A204.1 (cell line): ENCODE results near the gene EXOSC6.
"Not testable (repeated sequence)": the region's sequence is repeated elsewhere in the genome, so short reads cannot be mapped to it uniquely, and the experiment has no call there.

Experiments used
- FAIRE-seq: peaks from 2 replicates; lab custom pipeline; 2012; peaks lifted over from hg19 to GRCh38; lab: Jason Lieb, UNC

EXOSC6 gene

GRCh38 chr16:70254180-70254964, 2.6 kb upstream of the EXOSC6 start:
- FAIRE-seq = no peak

GRCh38 chr16:70253291-70254106, 1.8 kb upstream of the EXOSC6 start:
- no peak for FAIRE-seq

- no peak for FAIRE-seq
These were observed 732 bp upstream of the EXOSC6 start for GRCh38 chr16:70252355-70252988.

- no peak for FAIRE-seq
These were observed 752 bp downstream of the EXOSC6 start for GRCh38 chr16:70250748-70251628.

- FAIRE-seq = not testable (repeated sequence)
These were observed 2.0 kb downstream of the EXOSC6 start for GRCh38 chr16:70249697-70250096.

- not testable (repeated sequence) for FAIRE-seq
These were observed 13.0 kb downstream of the EXOSC6 start for GRCh38 chr16:70238773-70239172.

DNA sequence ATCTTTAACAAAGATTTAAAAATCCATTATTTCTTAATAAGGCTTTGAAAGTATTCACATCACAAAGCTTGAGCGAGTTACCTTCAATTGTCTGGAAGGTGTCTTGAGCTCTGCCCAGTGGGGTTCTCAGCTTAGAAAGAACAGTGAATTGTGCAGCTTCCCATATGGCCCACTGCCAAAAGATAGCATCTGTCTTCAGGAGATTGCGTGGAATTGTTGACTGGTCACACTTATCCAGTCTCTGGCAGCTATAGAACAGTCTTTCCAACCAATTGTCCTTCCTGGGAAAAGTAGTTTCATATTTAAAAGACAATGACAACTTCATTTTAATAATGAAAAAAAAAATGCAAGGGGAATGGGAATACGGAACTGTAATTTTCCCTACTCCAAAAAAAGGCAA, 19.9 kb downstream of the EXOSC6 start:
- not testable (repeated sequence) for FAIRE-seq

DNA sequence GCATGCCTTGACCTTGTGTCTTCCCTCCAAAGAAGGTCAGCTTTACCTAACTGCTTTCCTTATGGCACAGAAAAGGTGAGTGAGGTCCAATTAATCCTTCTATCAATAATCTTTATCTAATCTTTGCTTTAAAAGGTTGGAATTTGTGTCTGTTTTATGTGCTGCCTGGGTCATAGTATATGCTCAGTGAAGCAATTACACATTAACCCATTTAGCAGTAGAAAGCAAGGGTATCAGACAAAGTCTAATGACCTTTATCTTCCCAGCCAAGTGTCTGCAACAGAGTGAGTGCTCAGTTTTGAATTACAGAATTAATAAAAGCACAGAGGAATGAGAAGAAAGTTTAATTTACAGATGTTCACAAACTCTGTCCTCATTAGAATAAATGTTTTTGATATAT, 25.7 kb downstream of the EXOSC6 start:
- FAIRE-seq = not testable (repeated sequence)

DNA sequence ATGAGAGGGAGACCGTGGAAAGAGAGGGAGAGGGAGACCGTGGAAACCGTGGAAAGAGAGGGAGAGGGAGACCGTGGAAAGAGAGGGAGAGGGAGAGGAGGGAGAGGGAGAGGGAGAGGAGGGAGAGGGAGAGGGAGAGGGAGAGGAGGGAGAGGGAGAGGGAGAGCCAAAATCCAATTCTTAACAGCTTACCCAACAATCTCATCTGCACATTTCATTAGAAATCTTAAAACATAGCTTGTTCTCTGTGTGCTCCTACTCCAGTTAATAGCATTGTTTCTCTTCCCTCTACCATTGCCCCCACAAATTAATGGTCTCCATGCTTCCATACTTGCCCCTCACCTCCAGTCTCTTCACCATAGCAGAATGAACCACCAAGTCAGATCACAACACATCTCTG, 26.3 kb downstream of the EXOSC6 start:
- not testable (repeated sequence) for FAIRE-seq

- FAIRE-seq = not testable (repeated sequence)
These were observed 27.1 kb downstream of the EXOSC6 start for GRCh38 chr16:70224645-70225044.

- FAIRE-seq = not testable (repeated sequence)
These were observed 27.7 kb downstream of the EXOSC6 start for GRCh38 chr16:70223971-70224513.

- not testable (repeated sequence) for FAIRE-seq
These were observed 28.5 kb downstream of the EXOSC6 start for GRCh38 chr16:70223216-70223615.

DNA sequence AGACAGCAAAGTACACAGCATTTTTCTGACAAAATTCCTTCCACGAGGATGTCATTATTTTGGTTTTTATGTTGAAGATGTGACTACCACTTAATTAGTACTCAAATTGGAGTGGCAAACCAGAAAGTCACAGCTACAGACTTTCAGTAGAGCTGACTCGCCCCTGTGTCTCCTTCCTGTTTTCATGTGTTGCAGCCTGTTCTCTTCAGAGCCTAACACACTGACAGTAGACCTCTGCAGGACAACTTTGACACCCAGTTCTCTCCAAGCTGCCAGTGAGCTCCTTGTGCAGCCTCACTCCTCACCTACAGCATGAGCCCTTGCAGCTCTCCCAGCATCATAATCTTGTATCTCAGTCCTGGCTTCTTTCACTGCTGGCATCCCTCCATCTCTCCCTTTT, 29.2 kb downstream of the EXOSC6 start:
- not testable (repeated sequence) for FAIRE-seq

- not testable (repeated sequence) for FAIRE-seq
These were observed 33.2 kb downstream of the EXOSC6 start for GRCh38 chr16:70218586-70218985.

- FAIRE-seq = not testable (repeated sequence)
These were observed 45.4 kb downstream of the EXOSC6 start for GRCh38 chr16:70206382-70206781.

DNA sequence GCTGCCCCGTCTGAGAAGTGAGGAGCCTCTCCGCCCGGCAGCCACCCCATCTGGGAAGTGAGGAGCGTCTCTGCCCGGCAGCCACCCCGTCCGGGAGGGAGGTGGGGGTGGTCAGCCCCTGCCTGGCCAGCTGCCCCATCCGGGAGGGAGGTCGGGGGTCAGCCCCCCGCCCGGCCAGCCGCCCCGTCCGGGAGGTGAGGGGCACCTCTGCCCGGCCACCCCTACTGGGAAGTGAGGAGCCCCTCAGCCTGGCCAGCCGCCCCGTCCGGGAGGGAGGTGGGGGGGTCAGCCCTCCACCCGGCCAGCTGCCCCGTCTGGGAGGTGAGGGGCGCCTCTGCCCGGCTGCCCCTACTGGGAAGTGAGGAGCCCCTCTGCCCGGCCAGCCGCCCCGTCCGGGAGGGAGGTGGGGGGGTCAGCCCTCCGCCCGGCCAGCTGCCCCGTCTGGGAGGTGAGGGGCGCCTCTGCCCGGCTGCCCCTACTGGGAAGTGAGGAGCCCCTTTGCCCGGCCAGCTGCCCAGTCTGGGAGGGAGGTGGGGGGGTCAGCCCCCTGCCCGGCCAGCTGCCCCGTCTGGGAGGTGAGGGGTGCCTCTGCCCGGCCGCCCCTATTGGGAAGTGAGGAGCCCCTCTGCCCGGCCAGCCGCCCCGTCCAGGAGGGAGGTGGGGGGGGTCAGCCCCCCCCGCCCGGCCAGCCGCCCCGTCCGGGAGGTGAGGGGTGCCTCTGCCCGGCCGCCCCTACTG, 46.9 kb downstream of the EXOSC6 start:
- not testable (repeated sequence) for FAIRE-seq

- not testable (repeated sequence) for FAIRE-seq
These were observed 47.7 kb downstream of the EXOSC6 start for GRCh38 chr16:70204010-70204409.

DNA sequence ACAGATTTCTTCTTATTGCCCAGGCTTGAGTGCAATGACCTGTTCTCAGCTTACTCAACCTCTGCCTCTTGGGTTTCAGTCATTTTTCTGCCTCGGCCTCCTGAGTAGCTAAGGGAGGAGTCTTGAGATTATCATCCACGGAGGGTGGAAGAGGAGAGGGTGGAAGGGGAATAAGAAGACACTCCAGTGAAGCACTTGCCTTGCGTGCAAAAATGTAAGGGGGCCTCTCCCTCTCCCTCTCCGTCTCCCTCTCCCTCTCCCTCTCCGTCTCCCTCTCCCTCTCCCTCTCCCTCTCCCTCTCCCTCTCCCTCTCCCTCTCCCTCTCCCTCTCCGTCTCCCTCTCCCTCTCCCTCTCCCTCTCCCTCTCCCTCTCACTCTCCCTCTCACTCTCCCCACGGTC, 48.2 kb downstream of the EXOSC6 start:
- FAIRE-seq = not testable (repeated sequence)

- FAIRE-seq = not testable (repeated sequence)
These were observed 51.7 kb downstream of the EXOSC6 start for GRCh38 chr16:70200063-70200462.

- not testable (repeated sequence) for FAIRE-seq
These were observed 52.6 kb downstream of the EXOSC6 start for GRCh38 chr16:70199170-70199569.

DNA sequence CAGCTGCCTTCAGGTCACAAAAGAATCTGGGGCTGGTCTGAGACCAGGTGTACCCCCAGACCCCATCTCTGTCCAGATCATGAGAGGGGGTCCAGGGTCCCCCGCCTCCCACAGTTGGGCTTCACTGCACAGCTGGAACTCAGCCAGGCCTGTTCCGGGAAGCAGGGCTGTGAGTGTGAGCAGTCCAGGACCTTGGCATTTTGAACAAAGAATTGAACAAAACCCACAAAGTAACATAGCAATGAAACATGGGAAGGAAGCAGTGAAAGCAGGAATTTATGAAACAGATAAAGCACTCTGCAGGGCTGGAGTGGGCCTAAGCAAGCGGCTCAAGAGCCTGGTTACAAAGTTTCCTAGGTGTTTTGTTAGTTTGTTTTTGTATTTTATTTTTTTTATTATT, 53.1 kb downstream of the EXOSC6 start:
- not testable (repeated sequence) for FAIRE-seq
